Cardiac septum (tissue), 1 donor: ENCODE measurements around the gene CHST11. TPM values are rescaled to one million over a fixed set of nuclear protein-coding genes. Genes with fewer than 3 reads are reported as not detected.

Experiments used
- DNase-seq: peaks from one replicate; pipeline ENCODE4 v3.0.0-alpha.2; 2020; ENCODE audit warnings: low spot score
- intact Hi-C: fragments of 100-400 bp; cut with DNase I; formaldehyde crosslinking; loops from one replicate; pipeline ENCODE4 v1.14.0; 2022
- total RNA-seq: library from RNA; stranded (reverse); fragmentation: NEBNext Ultra II Directional; extraction: Animal tissue kit (Norgen Biotek cat#: 25700); gene quantifications from one replicate; pipeline ENCODE4 v1.2.1, GENCODE V29; 2021
- donor health status: DM: no; HTN: no; CAD: no.

The CHST11 gene
- total RNA-seq, 1 donor from 2014 or later = 6.1 TPM

- intact Hi-C loops = loop anchor here (5.0 kb wide), 1 partner anchor 43 kb away; no protein-coding TSS in a partner anchor
Measured at GRCh38 chr12:104590022-104590421, 133.3 kb downstream of the CHST11 start.

GRCh38 chr12:104591257-104591885 is 134.6 kb downstream of the CHST11 start:
- intact Hi-C loops = loop anchor here (5.0 kb wide), 1 partner anchor 44 kb away; no protein-coding TSS in a partner anchor
- no peak for DNase-seq

More at GRCh38 chr12:104590022-104590421, 133.3 kb downstream of the CHST11 start:
- DNase-seq = no peak

- intact Hi-C loops = loop anchor here (5.0 kb wide), 1 partner anchor 46 kb away; no protein-coding TSS in a partner anchor
Measured at GRCh38 chr12:104593482-104593881, 136.7 kb downstream of the CHST11 start.

GRCh38 chr12:104596134-104596799 is 139.5 kb downstream of the CHST11 start:
- intact Hi-C loops = no loop called here
- DNase-seq = no peak

More at GRCh38 chr12:104593482-104593881, 136.7 kb downstream of the CHST11 start:
- no peak for DNase-seq

- DNase-seq = no peak
- intact Hi-C loops = no loop called here
Measured at GRCh38 chr12:104596898-104597843, 140.4 kb downstream of the CHST11 start.

GRCh38 chr12:104598342-104599271 is 141.9 kb downstream of the CHST11 start:
- DNase-seq = no peak
- intact Hi-C loops = no loop called here

GRCh38 chr12:104599272-104600035 is 142.7 kb downstream of the CHST11 start:
- DNase-seq = no peak
- intact Hi-C loops = loop anchor here (5.0 kb wide), 1 partner anchor 142 kb away; the partner anchor contains the start of gene CHST11

GRCh38 chr12:104600036-104600712 is 143.4 kb downstream of the CHST11 start:
- intact Hi-C loops = loop anchor here (5.0 kb wide), 1 partner anchor 143 kb away; the partner anchor contains the start of gene CHST11

GRCh38 chr12:104600790-104601739 is 144.3 kb downstream of the CHST11 start:
- DNase-seq = no peak
- intact Hi-C loops = loop anchor here (5.0 kb wide), 1 partner anchor 144 kb away; the partner anchor contains the start of gene CHST11

More at GRCh38 chr12:104600036-104600712, 143.4 kb downstream of the CHST11 start:
- DNase-seq = no peak

GRCh38 chr12:104602406-104602805 is 145.7 kb downstream of the CHST11 start:
- DNase-seq = no peak
- intact Hi-C loops = loop anchor here (5.0 kb wide), 1 partner anchor 145 kb away; the partner anchor contains the start of gene CHST11

GRCh38 chr12:104602896-104603295 is 146.1 kb downstream of the CHST11 start:
- DNase-seq = no peak
- intact Hi-C loops = loop anchor here (5.0 kb wide), 1 partner anchor 146 kb away; the partner anchor contains the start of gene CHST11

GRCh38 chr12:104603545-104603973 is 146.8 kb downstream of the CHST11 start:
- intact Hi-C loops = loop anchor here (5.0 kb wide), 1 partner anchor 146 kb away; the partner anchor contains the start of gene CHST11
- DNase-seq = no peak

- peak; percentile 87 for DNase-seq
- intact Hi-C loops = loop anchor here (5.0 kb wide), 1 partner anchor 147 kb away; the partner anchor contains the start of gene CHST11
Measured at GRCh38 chr12:104604070-104604994, 147.6 kb downstream of the CHST11 start.

- DNase-seq = no peak
- intact Hi-C loops = loop anchor here (5.0 kb wide), 1 partner anchor 148 kb away; the partner anchor contains the start of gene CHST11
Measured at GRCh38 chr12:104604995-104605675, 148.4 kb downstream of the CHST11 start.
